NCI-H128 (cell line): ENCODE measurements around the gene KCTD5.
"Not testable (repeated sequence)": the region's sequence is repeated elsewhere in the genome, so short reads cannot be mapped to it uniquely, and the experiment has no call there.

Source experiments
- DNase-seq: peaks from one replicate; lab custom pipeline; 2025; ENCODE audit not compliant: unreplicated experiment; lab: John Stamatoyannopoulos, UW

KCTD5 gene

DNA sequence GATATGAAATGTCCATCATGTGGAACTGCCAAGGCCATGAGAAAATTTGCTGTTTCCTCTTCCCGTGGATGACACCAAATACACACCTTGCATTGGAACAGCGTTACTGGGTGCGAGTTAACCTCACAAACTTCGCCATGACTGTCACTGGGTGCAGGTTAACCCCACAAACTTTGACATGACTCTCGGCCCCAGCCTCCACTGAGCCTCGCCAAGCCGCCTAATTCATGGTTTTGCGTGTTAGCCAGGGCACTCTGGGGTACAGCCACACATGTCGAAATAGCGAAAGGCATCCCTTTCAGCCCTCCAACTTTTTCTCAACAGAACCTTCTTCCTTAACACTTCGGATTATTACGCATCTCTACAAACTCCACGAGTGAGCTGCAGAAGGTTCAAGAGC is 10.6 kb upstream of the KCTD5 start:
- DNase-seq = no peak

DNA sequence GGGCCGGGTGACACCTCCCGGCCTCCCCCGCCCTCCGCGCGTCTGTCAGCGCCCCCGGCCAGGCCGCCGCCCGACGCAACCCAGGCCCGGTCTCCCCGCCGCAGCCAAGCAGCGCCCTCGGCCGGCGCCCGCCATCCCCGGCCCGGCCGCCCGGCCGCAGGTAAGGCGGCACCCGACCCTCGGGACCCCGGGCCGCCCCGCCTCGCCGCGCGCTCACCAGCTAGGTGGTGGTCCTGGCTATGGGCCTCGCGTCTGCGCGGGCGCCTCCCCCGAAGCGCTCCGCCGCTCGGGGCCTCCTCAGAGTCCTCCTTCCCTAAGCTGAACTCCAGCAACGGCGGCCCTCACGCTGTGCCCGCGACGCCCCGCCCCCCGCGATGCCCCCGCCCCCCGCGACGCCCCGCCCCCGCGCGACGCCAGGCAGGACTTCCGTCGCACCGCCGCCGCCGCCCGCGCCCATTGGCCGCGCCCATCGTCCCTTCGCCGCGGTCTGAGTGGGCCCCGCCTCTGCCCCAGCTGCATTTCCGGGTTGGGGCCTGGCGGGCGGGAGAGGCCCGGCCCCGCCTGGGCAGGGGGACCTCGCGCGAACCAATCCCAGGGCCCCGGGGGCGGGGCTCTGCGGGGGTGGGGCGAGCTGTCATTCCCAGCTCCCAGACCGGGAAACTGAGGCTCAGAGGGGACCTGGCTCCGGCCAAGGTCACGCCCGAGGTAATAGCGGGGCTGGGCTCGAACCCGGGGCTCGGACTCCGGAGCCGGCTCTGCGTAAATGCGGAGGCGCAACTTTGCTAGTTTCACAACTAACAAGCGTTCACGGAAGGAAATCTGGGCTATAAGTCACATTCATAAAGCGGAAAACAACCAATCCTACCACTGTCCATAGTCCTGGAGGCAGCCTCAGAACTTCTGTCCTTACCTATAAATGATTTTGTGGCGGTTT is 9.0 kb upstream of the KCTD5 start:
- peak; percentile 59 for DNase-seq

GRCh38 chr16:2675021-2675420 is 7.3 kb upstream of the KCTD5 start:
- no peak for DNase-seq

DNA sequence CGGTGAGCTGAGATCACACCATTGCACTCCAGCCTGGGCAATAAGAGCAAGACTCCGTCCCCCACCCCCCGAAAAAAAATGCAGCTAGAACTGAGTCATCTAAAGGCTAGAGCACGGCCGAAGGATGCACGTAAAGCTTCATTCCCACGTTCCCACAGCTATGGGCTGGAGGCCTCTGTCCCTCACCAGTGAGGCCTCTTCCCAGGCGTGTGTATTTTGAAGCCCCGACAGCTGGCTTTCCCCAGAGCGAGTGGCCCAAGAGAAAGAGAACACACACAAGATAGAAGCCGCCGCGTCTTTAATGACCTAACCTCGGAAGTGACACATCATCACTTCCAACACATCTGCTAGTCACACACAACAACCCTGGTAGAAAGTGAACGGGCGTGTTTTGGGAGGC is 6.6 kb upstream of the KCTD5 start:
- no peak for DNase-seq

- DNase-seq = not testable (repeated sequence)
Observed at GRCh38 chr16:2676937-2677336, 5.4 kb upstream of the KCTD5 start.

GRCh38 chr16:2678206-2678965 is 3.9 kb upstream of the KCTD5 start:
- DNase-seq = not testable (repeated sequence)

DNA sequence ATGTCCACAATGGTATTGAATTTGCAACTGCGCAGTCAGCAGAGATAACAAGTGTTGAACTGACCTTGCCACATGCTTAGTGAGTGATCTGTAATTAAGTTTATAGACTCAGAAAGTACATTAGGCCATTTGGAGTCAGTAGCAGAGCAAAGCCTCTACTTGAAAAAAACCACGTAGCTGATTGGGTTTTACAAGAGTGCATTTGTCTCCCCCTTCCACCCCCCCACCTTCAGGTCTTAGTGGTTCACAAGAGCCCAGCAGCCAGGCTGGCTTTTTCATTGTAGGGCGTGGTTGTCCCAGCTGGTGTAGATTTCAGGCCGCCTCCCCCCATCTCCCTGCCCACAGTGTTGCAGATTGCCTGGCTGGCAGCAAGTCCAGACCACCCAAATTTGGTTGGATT is 2.4 kb upstream of the KCTD5 start:
- not testable (repeated sequence) for DNase-seq

DNA sequence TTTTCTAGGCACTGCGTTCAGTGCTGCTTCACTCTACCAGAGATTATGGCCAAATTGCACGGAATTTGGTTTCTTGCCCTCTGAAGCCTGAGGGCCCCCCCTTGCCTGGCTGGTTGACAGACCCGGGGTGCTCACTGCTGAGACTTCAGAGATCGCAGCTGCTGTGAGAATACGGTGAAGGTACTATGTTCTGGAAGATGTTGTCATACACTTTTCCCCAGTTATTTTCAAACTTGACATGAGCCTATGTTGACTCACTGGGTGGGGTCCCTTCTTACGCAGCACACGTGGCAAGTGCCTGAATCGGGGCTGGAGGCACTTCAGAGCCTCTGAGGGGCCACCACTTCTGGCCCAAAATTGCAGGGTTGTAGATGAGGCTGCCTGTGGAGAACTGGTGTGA is 2.0 kb upstream of the KCTD5 start:
- DNase-seq = not testable (repeated sequence)

GRCh38 chr16:2683041-2683440 is 718 bp downstream of the KCTD5 start:
- DNase-seq = not testable (repeated sequence)

DNA sequence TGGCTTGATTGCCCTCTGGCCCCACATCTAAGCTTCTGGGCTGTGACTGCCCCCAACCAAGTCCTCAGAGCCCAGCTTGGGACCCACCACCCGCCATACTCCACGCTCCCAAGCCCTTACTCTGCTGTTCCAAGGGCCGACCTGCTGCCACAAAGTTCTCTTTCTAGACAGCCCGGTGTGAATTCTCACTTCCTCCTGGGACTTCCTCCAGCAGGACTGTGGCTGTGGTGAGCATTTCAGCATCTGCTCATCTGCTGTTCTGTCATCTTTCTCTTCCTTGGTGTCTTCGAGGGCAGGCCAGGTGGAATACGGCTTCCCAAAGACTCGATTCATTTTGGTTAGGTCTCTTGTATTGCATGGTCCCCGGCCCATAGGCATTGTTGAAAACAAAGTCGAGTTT is 3.8 kb downstream of the KCTD5 start:
- DNase-seq = not testable (repeated sequence)

DNA sequence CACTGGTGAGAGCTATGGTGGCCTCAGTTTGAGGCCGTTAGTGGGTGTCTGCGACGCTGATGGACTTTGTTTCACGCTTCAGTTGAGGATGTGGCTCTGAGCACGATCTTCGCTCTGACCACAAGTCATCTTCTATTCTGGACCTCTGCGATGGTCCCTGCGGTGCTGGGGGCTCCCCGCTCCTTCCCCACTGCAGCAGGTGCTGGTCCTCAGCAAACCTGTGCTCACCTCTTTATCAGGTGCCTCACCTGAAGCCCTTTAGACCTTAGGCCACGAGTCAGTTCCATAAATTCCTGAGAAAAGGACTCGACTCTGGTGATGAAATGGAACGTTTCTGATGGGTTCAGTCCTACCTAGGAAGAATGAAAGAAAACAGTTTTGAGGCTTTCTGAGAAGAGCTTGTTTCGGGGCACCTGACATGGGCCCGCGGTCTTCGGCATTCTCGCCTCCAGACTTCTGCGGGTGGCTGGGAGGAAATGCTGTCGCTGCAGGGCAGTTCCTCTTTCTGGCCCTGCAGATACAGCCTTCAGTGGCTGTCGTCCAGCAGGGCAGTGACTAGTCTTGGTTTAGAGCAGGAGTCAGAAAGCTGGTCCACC is 4.7 kb downstream of the KCTD5 start:
- no peak for DNase-seq

GRCh38 chr16:2687531-2688308 is 5.4 kb downstream of the KCTD5 start:
- DNase-seq = no peak

DNA sequence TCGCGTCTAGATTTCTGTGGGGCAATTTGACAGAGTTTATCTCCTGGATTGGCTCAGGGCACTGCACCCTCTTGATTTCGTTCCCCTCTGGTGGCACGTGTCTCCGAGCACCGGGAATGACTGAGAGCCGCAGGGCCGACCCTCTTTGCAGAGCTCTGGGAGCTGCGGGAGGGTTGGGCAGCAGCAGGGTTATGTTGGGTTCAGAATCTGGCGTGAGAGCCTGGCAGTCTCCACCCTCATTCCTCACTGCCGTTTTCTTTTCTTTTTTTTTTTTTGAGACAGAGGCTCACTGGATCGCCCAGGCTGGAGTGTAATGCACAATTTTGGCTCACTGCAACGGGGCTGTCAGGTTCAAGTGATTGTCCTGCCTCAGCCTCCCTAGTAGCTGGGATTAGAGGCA is 7.1 kb downstream of the KCTD5 start:
- DNase-seq = not testable (repeated sequence)

DNA sequence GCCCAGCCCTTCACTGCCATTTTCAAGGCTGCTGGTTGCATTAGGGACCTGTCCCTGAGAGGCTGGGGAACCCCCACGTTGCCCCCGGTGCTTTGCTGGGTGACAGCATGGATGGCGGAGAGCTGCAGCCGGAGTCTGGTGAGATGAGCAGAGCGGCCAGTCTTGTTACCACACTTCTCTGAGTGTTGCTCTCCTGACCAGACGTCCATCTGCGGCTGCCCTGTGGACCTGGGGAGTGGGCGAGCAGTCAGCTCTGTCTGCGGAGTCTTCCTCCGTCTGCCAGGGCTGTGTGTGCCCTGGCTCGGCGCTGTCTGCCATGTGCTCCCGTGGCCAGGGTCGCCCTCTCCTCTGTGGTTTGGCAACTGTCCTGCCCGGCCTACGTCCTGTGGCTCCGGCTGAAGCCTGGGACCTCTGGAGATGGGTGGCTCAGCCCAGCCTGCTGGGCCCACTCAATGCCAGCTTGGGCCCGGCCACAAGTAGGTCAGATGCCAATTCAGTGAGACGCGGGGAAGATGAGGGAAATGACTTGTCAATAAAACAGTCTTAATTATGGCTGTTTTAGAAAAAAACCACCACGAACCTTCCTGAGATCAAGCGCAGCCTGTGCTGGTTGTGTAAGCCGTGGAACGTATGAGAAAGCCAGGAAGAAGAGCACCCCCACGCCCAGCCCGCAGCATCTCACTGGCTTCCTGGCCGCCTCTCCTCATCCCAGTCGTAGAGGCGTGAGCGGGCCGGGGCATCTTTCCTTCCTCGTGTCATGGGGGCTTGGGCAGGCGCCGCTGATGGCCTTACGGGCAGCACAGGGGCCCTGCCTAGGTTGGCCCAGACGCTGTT is 7.9 kb downstream of the KCTD5 start:
- no peak for DNase-seq

GRCh38 chr16:2690852-2691251 is 8.5 kb downstream of the KCTD5 start:
- DNase-seq = no peak

DNA sequence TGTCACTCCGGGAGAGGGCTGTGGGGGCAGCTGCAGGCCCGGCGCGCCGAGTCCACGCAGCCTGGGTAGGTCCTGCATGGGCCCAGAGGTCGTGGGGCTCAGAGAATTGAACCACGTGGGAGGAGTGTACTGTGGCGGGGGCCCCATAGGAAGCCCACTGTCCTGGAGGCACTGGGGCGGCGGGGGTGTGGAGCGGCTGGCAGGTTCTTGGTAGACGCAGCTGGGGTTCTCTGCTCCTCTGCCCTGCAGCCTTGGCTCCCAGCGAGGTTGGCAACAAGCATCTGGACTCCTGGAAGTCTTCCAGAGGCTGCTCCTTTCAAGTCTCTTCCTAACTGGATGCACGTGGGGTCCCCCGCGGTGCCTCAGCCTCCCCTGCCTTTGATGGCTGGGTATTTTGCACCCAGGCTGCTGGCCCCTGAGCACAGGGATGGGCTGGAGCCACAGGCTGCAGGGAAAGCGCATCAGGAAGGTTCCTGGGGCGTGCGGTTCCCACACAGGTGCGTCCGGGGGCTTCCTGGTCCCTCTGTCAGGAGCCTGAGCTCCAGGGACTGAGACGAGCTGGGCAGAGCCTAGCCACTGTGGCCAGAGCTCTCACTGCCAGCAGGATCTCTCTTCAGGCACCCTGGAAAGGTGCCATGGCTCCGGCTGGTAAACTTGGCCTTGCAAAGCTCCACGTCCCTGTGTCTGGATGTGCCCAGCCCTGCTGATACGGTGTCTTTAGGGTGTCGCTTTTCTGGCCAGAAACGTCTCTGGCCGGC is 9.3 kb downstream of the KCTD5 start:
- no peak for DNase-seq

- no peak for DNase-seq
Observed at GRCh38 chr16:2692251-2692947, 10.1 kb downstream of the KCTD5 start.

DNA sequence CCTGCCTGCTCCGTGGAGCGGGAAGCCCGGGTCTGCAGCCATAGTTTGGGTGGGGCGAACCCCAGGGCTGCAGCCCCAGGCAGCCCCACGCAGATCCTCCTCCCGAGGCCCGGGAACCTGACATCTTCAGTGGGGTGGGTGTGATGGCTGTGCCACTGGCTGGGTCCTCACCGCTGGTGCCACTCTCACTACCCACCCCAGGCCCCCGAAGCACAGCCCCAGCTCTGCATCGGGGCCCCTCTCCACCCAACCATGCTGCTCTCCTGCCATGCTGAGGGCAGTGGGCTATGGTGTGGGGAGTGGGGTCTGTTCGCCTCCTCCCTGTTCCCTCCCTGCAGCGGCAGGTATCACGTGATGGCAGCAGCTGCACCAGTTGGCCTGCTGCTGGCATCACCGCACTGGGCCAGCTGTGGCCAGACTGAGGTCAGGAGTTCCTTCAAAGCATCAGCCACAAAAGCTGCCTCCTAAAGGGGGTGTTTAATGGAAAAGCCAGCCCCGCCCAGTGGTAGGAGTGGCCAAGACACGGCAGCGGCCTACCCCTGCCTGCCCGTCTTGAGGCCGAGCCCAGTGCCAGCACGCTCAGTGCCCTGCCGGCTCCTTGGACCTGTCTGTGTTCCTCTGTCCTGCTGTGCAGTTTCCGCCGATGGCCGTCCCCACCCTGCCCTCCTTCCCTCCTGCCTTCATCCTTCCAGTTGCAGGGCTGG is 10.8 kb downstream of the KCTD5 start:
- no peak for DNase-seq
